ENCODE results near the gene POMC.

GRCh38 chr2:25176138-25176537 lies 7.8 kb upstream of the POMC start:
- no peak for TF ChIP-seq EZH2 (IDR thresholded peaks at IDR 0.05)
- TF ChIP-seq CTCF (IDR thresholded peaks at IDR 0.05) = no peak
- TF ChIP-seq EZH2phosphoT487 (IDR thresholded peaks at IDR 0.05) = no peak

Data from neural progenitor cell (in vitro differentiated cells).